HCT116 (cell line): ENCODE measurements around the gene MUTYH. TPM values are rescaled to one million over a fixed set of nuclear protein-coding genes. Genes with fewer than 3 reads are reported as not detected.

ENCODE experiments used
- ATAC-seq: fragments of 200-7000 bp; cut with Tn5 transposase; 2 replicates; pipeline ENCODE4 v1.9.1; 2020; ENCODE audit warnings: mild to moderate bottlenecking, moderate library complexity
- BruUV-seq: library from RNA; stranded (reverse); fragments of 400-500 nt; replicated peaks from 2 replicates; lab custom pipeline; 2021; lab: Mats Ljungman, UMichigan
- CTCF ChIA-PET: fragments of 300-600 bp; sonication (Branson Sonifier 250); formaldehyde crosslinking; loops from one replicate; lab custom pipeline; 2021; ENCODE audit warnings: antibody characterized with exemption; lab: Charles Lee
- POLR2A ChIA-PET: fragments of 300-600, 350-600 bp; sonication (Branson Sonifier 250); formaldehyde crosslinking; loops from one replicate; lab custom pipeline; 2021; ENCODE audit warnings: antibody characterized with exemption; lab: Charles Lee
- RAD21 ChIA-PET, 2 experiments: fragments of 300-600 bp; sonication (Branson Sonifier 250); formaldehyde crosslinking; loops; one replicate each; lab custom pipeline; 2023; ENCODE audit warnings: low total read pairs in 2 of 2; ENCODE audit not compliant: uncharacterized antibody in 2 of 2, unreplicated experiment in 2 of 2, low non-redundant PET in 1 of 2; lab: Charles Lee
- DNase-seq: peaks from one replicate; pipeline ENCODE4 v3.0.0-alpha.2; 2010; ENCODE audit warnings: low read depth, low spot score
- H2AFZ ChIP-seq: fragments of 200-600 bp; shearing (Covaris generic), sonication (generic); 2 replicates; pipeline ENCODE4 v1.6.1; 2017; ENCODE audit warnings: low read depth, mixed run types, mixed read lengths, antibody characterized with exemption, low read length; ENCODE audit not compliant: poor library complexity, severe bottlenecking
- H3K27ac ChIP-seq: 2 replicates; pipeline ENCODE4 v1.5.1; 2012; ENCODE audit warnings: low read depth, low read length
- H3K27me3 ChIP-seq: fragments of 200-600 bp; sonication (generic); 2 replicates; pipeline ENCODE4 v1.6.1; 2016; ENCODE audit warnings: mixed run types, low read length, mixed read lengths; ENCODE audit not compliant: insufficient read depth
- H3K36me3 ChIP-seq, 2 experiments: fragments of 200-500 bp in 1 of 2; fragments of 200-600 bp in 1 of 2; sonication (Bioruptor generic) in 1 of 2; sonication (generic) in 1 of 2; 2 replicates each; pipeline versions ENCODE4 v1.5.1 to v1.6.1; 2014 to 2016; ENCODE audit warnings: low read length in 2 of 2, inconsistent platforms in 1 of 2, mixed read lengths in 1 of 2, mixed run types in 1 of 2; ENCODE audit not compliant: insufficient read depth in 2 of 2, control insufficient read depth in 1 of 2
- H3K4me1 ChIP-seq, 2 experiments: fragments of 200-600 bp in 1 of 2; sonication (generic) in 1 of 2; 2 replicates each; pipeline versions ENCODE4 v1.5.1 to v1.6.1; 2012 to 2017; ENCODE audit warnings: low read length in 2 of 2, inconsistent platforms in 1 of 2, mild to moderate bottlenecking in 1 of 2, mixed read lengths in 1 of 2, mixed run types in 1 of 2, moderate library complexity in 1 of 2; ENCODE audit not compliant: insufficient read depth in 2 of 2, control insufficient read depth in 1 of 2
- H3K4me2 ChIP-seq: fragments of 200-600 bp; sonication (generic); 2 replicates; pipeline ENCODE4 v1.6.1; 2017; ENCODE audit warnings: mixed run types, low read length, mixed read lengths
- H3K4me3 ChIP-seq, 2 experiments: fragments of 200-600 bp in 1 of 2; sonication (generic) in 1 of 2; replicated peaks in 1 of 2; 2 replicates each; pipeline ENCODE4 v1.5.1; 2011 to 2016; ENCODE audit warnings: low read length in 2 of 2, control low read depth in 1 of 2, low read depth in 1 of 2, mild to moderate bottlenecking in 1 of 2, mixed read lengths in 1 of 2, mixed run types in 1 of 2
- H3K79me2 ChIP-seq: fragments of 200-600 bp; sonication (generic); 2 replicates; pipeline ENCODE4 v1.6.1; 2017; ENCODE audit warnings: mild to moderate bottlenecking, mixed run types, low read length, moderate library complexity, mixed read lengths; ENCODE audit not compliant: insufficient read depth
- H3K9ac ChIP-seq: fragments of 200-600 bp; sonication (generic); 2 replicates; pipeline ENCODE4 v1.6.1; 2016; ENCODE audit warnings: low read length, mixed read lengths
- H3K9me2 ChIP-seq: fragments of 200-600 bp; sonication (generic), shearing (Covaris generic); 2 replicates; pipeline ENCODE4 v1.6.1; 2017; ENCODE audit warnings: mixed run types, mild to moderate bottlenecking, moderate library complexity; ENCODE audit not compliant: insufficient read depth
- H3K9me3 ChIP-seq, 2 experiments: fragments of 200-500 bp in 1 of 2; fragments of 200-600 bp in 1 of 2; sonication (Bioruptor generic) in 1 of 2; sonication (generic) in 1 of 2; 2 replicates each; pipeline ENCODE4 v1.6.1; 2014 to 2017; ENCODE audit warnings: low read length in 2 of 2, mixed read lengths in 2 of 2, inconsistent platforms in 1 of 2, low read depth in 1 of 2, mild to moderate bottlenecking in 1 of 2, mixed run types in 1 of 2, moderate library complexity in 1 of 2; ENCODE audit not compliant: control insufficient read depth in 1 of 2, insufficient read depth in 1 of 2
- H4K20me1 ChIP-seq: fragments of 200-600 bp; sonication (generic), shearing (Covaris generic); 2 replicates; pipeline ENCODE4 v1.6.1; 2017; ENCODE audit warnings: mixed run types, mild to moderate bottlenecking, moderate library complexity; ENCODE audit not compliant: insufficient read depth
- CBX3 ChIP-seq: IDR thresholded peaks from 2 replicates; pipeline ENCODE4 v1.6.1; 2012; ENCODE audit warnings: low read depth
- CTCF ChIP-seq, 3 experiments: fragments of 200-600 bp in 1 of 3; sonication (generic) in 1 of 3; IDR thresholded peaks in 2 of 3; conservative IDR thresholded peaks in 1 of 3; 2 replicates each; pipeline ENCODE4 v1.5.1; 2012 to 2017; ENCODE audit warnings: low read depth in 2 of 3, low read length in 2 of 3, antibody characterized with exemption in 1 of 3, borderline replicate concordance in 1 of 3, control low read depth in 1 of 3, mild to moderate bottlenecking in 1 of 3, mixed read lengths in 1 of 3, mixed run types in 1 of 3, moderate library complexity in 1 of 3; ENCODE audit not compliant: insufficient read depth in 1 of 3
- ELF1 ChIP-seq: IDR thresholded peaks from 2 replicates; pipeline ENCODE4 v1.6.1; 2012; ENCODE audit warnings: low read depth, borderline replicate concordance
- EZH2phosphoT487 ChIP-seq: fragments of 200-600 bp; IDR thresholded peaks from 2 replicates; pipeline ENCODE4 v1.6.1; 2018; ENCODE audit warnings: antibody characterized with exemption, borderline replicate concordance
- JUND ChIP-seq: IDR thresholded peaks from 2 replicates; pipeline ENCODE4 v1.6.1; 2012
- POLR2A ChIP-seq: IDR thresholded peaks from 2 replicates; pipeline ENCODE4 v1.7.0; 2011; ENCODE audit warnings: borderline replicate concordance; ENCODE audit not compliant: insufficient read depth, insufficient read length; ENCODE audit errors: extremely low read depth
- REST ChIP-seq: IDR thresholded peaks from 2 replicates; pipeline ENCODE4 v1.6.1; 2012; ENCODE audit warnings: low read depth
- SIN3A ChIP-seq: IDR thresholded peaks from 2 replicates; pipeline ENCODE4 v1.6.1; 2012; ENCODE audit warnings: low read depth
- SP1 ChIP-seq: IDR thresholded peaks from 2 replicates; pipeline ENCODE4 v1.6.1; 2012; ENCODE audit warnings: low read depth
- SRF ChIP-seq: IDR thresholded peaks from 2 replicates; pipeline ENCODE4 v1.6.1; 2012; ENCODE audit warnings: low read depth
- YY1 ChIP-seq: IDR thresholded peaks from 2 replicates; pipeline ENCODE4 v1.6.1; 2011; ENCODE audit warnings: low read length, low read depth, moderate library complexity, mild to moderate bottlenecking; ENCODE audit not compliant: insufficient replicate concordance; ENCODE audit errors: extremely low read depth
- ZFX ChIP-seq: fragments of 450-650 bp; IDR thresholded peaks from 2 replicates; pipeline ENCODE4 v1.6.1; 2017
- ZNF274 ChIP-seq: fragments of 200-500 bp; sonication (Bioruptor generic); IDR thresholded peaks from 2 replicates; pipeline ENCODE4 v1.6.1; 2014; ENCODE audit warnings: mild to moderate bottlenecking, low read depth, low read length, inconsistent platforms
- intact Hi-C: fragments of 100-400 bp; cut with micrococcal nuclease; formaldehyde crosslinking; loops from 2 replicates; pipeline ENCODE4 v1.10.0; 2022
- total RNA-seq: library from RNA; stranded (reverse); gene quantifications from one replicate; pipeline ENCODE4 v1.2.1, GENCODE V29; 2021; ENCODE audit not compliant: unreplicated experiment

Gene MUTYH
- total RNA-seq, 1 experiment from 2014 or later: 44.8 TPM

- ATAC-seq: no peak
Observed at GRCh38 chr1:45381243-45381642, 41.0 kb upstream of the MUTYH start.

GRCh38 chr1:45380730-45381129 lies 40.5 kb upstream of the MUTYH start:
- DNase-seq: no peak

More at GRCh38 chr1:45381243-45381642, 41.0 kb upstream of the MUTYH start:
- Histone ChIP-seq H3K4me2 (no peak overlapping the region), H3K9me3 (no peaks in the 10 kb centered on the region), H4K20me1 (no peaks in the 10 kb centered on the region), H3K9me2 (no peaks in the 10 kb centered on the region), H3K4me3 (no peak overlapping the region), H3K27me3 (no peaks in the 10 kb centered on the region), H3K4me1 (no peaks in the 10 kb centered on the region), H3K79me2 (no peaks in the 10 kb centered on the region), H3K27ac (no peak overlapping the region), H2AFZ (no peak overlapping the region), H3K9ac (no peak overlapping the region), H3K36me3 (no peaks in the 10 kb centered on the region)
- no TSS peak for BruUV-seq
- intact Hi-C loops: loop anchor here (5.0 kb wide), 1 partner anchor 86 kb away; no protein-coding TSS in a partner anchor
- TF ChIP-seq ZNF274 (no peak), ZFX (no peak), CBX3 (no peak), SIN3A (no peak), POLR2A (no peak), JUND (no peak), SP1 (no peak), YY1 (no peak), EZH2phosphoT487 (no peak), SRF (no peak)
- ChIA-PET RAD21 (no interaction called here), POLR2A (no interaction called here), CTCF (no interaction called here)
- DNase-seq: no peak

More at GRCh38 chr1:45380730-45381129, 40.5 kb upstream of the MUTYH start:
- intact Hi-C loops: loop anchor here (5.0 kb wide), 1 partner anchor 87 kb away; no protein-coding TSS in a partner anchor
- TF ChIP-seq CBX3: no peak
- TF ChIP-seq REST: no peak
- TF ChIP-seq JUND: no peak
- no peak for TF ChIP-seq CTCF (IDR thresholded peaks at IDR 0.05 in 2 of 3, conservative IDR thresholded peaks at IDR 0.05 in 1 of 3; ENCODE audit: borderline replicate concordance in 1 of 3, insufficient read depth in 1 of 3, low read depth in 2 of 3, low read length in 2 of 3)
- TF ChIP-seq ZFX: no peak
- TF ChIP-seq ELF1: no peak
- TF ChIP-seq ZNF274: no peak
- TF ChIP-seq SP1: no peak
- no peak for TF ChIP-seq POLR2A
- TF ChIP-seq, all 23 proteins: peak for 0
- H2AFZ ChIP-seq: no peak overlapping the region
- RAD21 ChIA-PET: no interaction called here
- H3K9me3 ChIP-seq: no peaks in the 10 kb centered on the region
- POLR2A ChIA-PET: no interaction called here
- no peak overlapping the region for H3K4me2 ChIP-seq
- H3K9ac ChIP-seq: no peak overlapping the region
- no peaks in the 10 kb centered on the region for H3K36me3 ChIP-seq
- no TSS peak for BruUV-seq
- H3K4me3 ChIP-seq: no peak overlapping the region
- ATAC-seq: no peak
- H3K79me2 ChIP-seq: no peaks in the 10 kb centered on the region
- no peaks in the 10 kb centered on the region for H3K27me3 ChIP-seq
- CTCF ChIA-PET: no interaction called here
- no peaks in the 10 kb centered on the region for H4K20me1 ChIP-seq
- no peaks in the 10 kb centered on the region for H3K4me1 ChIP-seq
- H3K27ac ChIP-seq: no peak overlapping the region
- H3K9me2 ChIP-seq: no peaks in the 10 kb centered on the region
